Keratinocyte (primary cell): ENCODE results near the gene FAM3C. TPM values are rescaled to one million over a fixed set of nuclear protein-coding genes. Genes with fewer than 3 reads are reported as not detected.

Source experiments
- DNase-seq: peaks from one replicate; pipeline ENCODE4 v3.0.0-alpha.2; 2011; ENCODE audit warnings: low read depth, missing footprints, low spot score
- FAIRE-seq: peaks from 2 replicates; lab custom pipeline; 2011; peaks lifted over from hg19 to GRCh38; lab: Jason Lieb, UNC
- H2AFZ ChIP-seq: 2 replicates; pipeline ENCODE4 v1.6.0; 2012; ENCODE audit warnings: low read length, control low read depth, inconsistent platforms; ENCODE audit not compliant: control insufficient read depth
- H3K27ac ChIP-seq: 2 replicates; pipeline ENCODE4 v1.5.1; 2011; ENCODE audit warnings: low read length; ENCODE audit not compliant: control insufficient read depth, insufficient read depth
- H3K27me3 ChIP-seq: 3 replicates; pipeline ENCODE4 v1.6.0; 2011; ENCODE audit warnings: low read length; ENCODE audit not compliant: control insufficient read depth, insufficient read depth; ENCODE audit errors: extremely low read depth
- H3K36me3 ChIP-seq, 2 experiments: 2 replicates in 1 of 2; 3 replicates in 1 of 2; pipeline ENCODE4 v1.5.1; 2011; ENCODE audit warnings: low read length in 2 of 2, mild to moderate bottlenecking in 1 of 2; ENCODE audit not compliant: control insufficient read depth in 2 of 2, insufficient read depth in 2 of 2; ENCODE audit errors: extremely low read depth in 1 of 2
- H3K4me1 ChIP-seq: 3 replicates; pipeline ENCODE4 v1.5.1; 2011; ENCODE audit warnings: low read length; ENCODE audit not compliant: control insufficient read depth, insufficient read depth; ENCODE audit errors: extremely low read depth
- H3K4me2 ChIP-seq: 3 replicates; pipeline ENCODE4 v1.6.0; 2011; ENCODE audit warnings: low read depth, low read length; ENCODE audit not compliant: control insufficient read depth, insufficient read depth; ENCODE audit errors: extremely low read depth
- H3K4me3 ChIP-seq, 3 experiments: fragments of 200-600 bp in 1 of 3; sonication (generic) in 1 of 3; 2 replicates in 2 of 3; 3 replicates in 1 of 3; pipeline ENCODE4 v1.5.1; 2011 to 2016; ENCODE audit warnings: low read length in 3 of 3, mild to moderate bottlenecking in 3 of 3, control low read depth in 2 of 3, inconsistent platforms in 1 of 3, low read depth in 1 of 3, mixed read lengths in 1 of 3, mixed run types in 1 of 3, moderate library complexity in 1 of 3; ENCODE audit not compliant: control insufficient read depth in 2 of 3, insufficient read depth in 2 of 3; ENCODE audit errors: extremely low read depth in 1 of 3
- H3K79me2 ChIP-seq: 2 replicates; pipeline ENCODE4 v1.6.0; 2012; ENCODE audit warnings: low read length; ENCODE audit not compliant: control insufficient read depth, insufficient read depth
- H3K9ac ChIP-seq: 3 replicates; pipeline ENCODE4 v1.6.0; 2011; ENCODE audit warnings: low read length; ENCODE audit not compliant: control insufficient read depth, insufficient read depth; ENCODE audit errors: extremely low read depth
- H3K9me1 ChIP-seq: 3 replicates; pipeline ENCODE4 v1.6.0; 2011; ENCODE audit warnings: low read length; ENCODE audit not compliant: control insufficient read depth, insufficient read depth; ENCODE audit errors: extremely low read depth
- H3K9me3 ChIP-seq: 2 replicates; pipeline ENCODE4 v1.5.1; 2012; ENCODE audit warnings: low read depth, low read length; ENCODE audit not compliant: control insufficient read depth
- H4K20me1 ChIP-seq: 3 replicates; pipeline ENCODE4 v1.6.0; 2011; ENCODE audit warnings: low read length; ENCODE audit not compliant: control insufficient read depth, insufficient read depth; ENCODE audit errors: extremely low read depth
- CTCF ChIP-seq, 3 experiments: IDR thresholded peaks in 1 of 3; conservative IDR thresholded peaks in 1 of 3; optimal IDR thresholded peaks in 1 of 3; 2 replicates in 2 of 3; 3 replicates in 1 of 3; pipeline versions ENCODE3 to v1.5.1; 2011; ENCODE audit warnings: low read length in 3 of 3, mild to moderate bottlenecking in 3 of 3, moderate library complexity in 2 of 3, control low read depth in 1 of 3, inconsistent platforms in 1 of 3; ENCODE audit not compliant: insufficient read depth in 2 of 3; ENCODE audit errors: extremely low read depth in 1 of 3
- EZH2 ChIP-seq: IDR thresholded peaks from one replicate; pipeline ENCODE4 v1.6.1; 2012; ENCODE audit warnings: inconsistent platforms, mild to moderate bottlenecking, low read length, moderate library complexity
- dilution Hi-C: fragments of 300-500 bp; cut with MboI; formaldehyde crosslinking; loops from one replicate; pipeline ENCODE4 v1.7.0; 2020; ENCODE audit warnings: low sequenced_read_pairs; ENCODE audit not compliant: extremely low pct_ligation_motif_present
- polyA plus RNA-seq, 5 experiments: library from polyadenylated mRNA; depleted of rRNA in 3 of 5; stranded (reverse) in 3 of 5; stranded (forward) in 1 of 5; unstranded in 1 of 5; fragments of >200 nt; gene quantifications; 1 replicate in 1 of 5; 2 replicates in 3 of 5; 3 replicates in 1 of 5; pipeline versions ENCODE4 v1.2.1 to v1.2.3, GENCODE V29; 2011 to 2012; ENCODE audit warnings: missing spikeins in 2 of 5, low read depth in 1 of 5, low replicate concordance in 1 of 5

The FAM3C gene
- polyA plus RNA-seq, 1 donor (not counting 4 experiments of a cell fraction or from before 2014, with no cell fraction given) = 93.5 TPM

DNA sequence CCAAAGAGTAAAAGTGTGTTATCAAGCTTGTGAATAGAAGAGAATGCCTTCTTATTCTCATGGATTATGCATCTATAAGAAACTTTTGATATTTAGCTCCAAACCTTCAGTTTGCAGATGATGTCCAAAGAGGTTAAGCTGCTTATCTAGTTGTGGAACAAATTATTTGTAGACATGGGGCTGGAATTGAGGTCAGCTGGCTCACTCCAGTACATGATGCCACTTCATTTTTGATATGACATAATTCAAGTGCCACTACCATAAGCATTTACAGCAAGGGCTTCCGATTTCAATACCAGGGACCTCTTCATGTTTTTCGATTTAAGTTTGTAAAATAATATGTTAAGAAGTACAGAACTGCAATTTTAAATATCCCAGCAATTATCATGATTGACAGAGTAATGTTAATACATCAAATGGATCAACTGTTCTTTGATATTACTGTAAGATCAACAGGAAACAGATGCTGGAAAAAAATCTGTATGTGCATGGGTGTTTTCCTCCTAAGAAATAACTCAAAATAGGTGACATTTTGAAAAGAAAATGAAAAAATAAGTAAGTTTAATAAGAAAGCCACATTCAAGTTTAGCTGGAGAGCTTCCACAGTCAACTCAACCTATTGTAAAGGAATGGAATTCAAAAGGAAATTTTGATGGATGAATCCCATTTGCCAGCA lies 12.7 kb downstream of the FAM3C start:
- H3K4me2 ChIP-seq = no peak overlapping the region
- H3K4me1 ChIP-seq = no peaks in the 10 kb centered on the region
- dilution Hi-C loops = loop anchor here (25.0 kb wide), 1 partner anchor 179 kb away; no protein-coding TSS in a partner anchor
- H3K36me3 ChIP-seq = peaks cover 3 to 13% of the 10 kb centered on the region in 2 experiments
- H3K9me1 ChIP-seq = no peaks in the 10 kb centered on the region
- H3K79me2 ChIP-seq = peaks cover 60% of the 10 kb centered on the region
- H3K4me3 ChIP-seq = no peak overlapping the region
- no peaks in the 10 kb centered on the region for H3K9me3 ChIP-seq
- H3K27ac ChIP-seq = no peak overlapping the region
- H3K9ac ChIP-seq = no peak overlapping the region
- H4K20me1 ChIP-seq = no peaks in the 10 kb centered on the region
- H3K27me3 ChIP-seq = no peaks in the 10 kb centered on the region
- TF ChIP-seq EZH2 (no peak), CTCF (optimal IDR thresholded peaks at IDR 0.05 in 1 of 3, IDR thresholded peaks at IDR 0.05 in 1 of 3, conservative IDR thresholded peaks at IDR 0.05 in 1 of 3; ENCODE audit: extremely low read depth in 1 of 3, insufficient read depth in 2 of 3, low read length in 3 of 3) (no peak)
- H2AFZ ChIP-seq = no peak overlapping the region
- FAIRE-seq = no peak
- DNase-seq = no peak

DNA sequence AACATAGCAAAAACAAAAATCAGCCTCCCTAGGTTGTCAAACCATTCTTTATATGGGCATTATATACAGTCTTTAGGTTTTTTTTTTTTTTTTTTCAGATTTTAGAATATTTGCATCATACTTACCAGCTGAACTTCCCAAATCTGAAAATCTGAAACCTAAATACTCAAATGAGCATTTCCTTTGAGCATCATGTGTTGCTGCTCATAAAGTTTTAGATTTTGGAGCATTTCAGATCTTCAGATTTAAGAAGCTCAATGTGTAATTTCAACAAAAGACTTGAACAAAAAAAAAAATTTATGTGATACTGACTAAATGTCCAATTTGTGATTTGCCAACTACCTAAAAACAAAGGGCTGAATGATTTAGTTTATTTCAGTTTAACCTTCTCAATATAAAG lies 13.6 kb downstream of the FAM3C start:
- no peaks in the 10 kb centered on the region for H3K27me3 ChIP-seq
- H3K79me2 ChIP-seq = peaks cover 51% of the 10 kb centered on the region
- H3K9ac ChIP-seq = no peak overlapping the region
- no peaks in the 10 kb centered on the region for H3K9me3 ChIP-seq
- H3K4me2 ChIP-seq = no peak overlapping the region
- peaks cover 3 to 15% of the 10 kb centered on the region in 2 experiments for H3K36me3 ChIP-seq
- FAIRE-seq (no peak), DNase-seq (no peak)
- TF ChIP-seq EZH2 = no peak
- TF ChIP-seq CTCF (optimal IDR thresholded peaks at IDR 0.05 in 1 of 3, IDR thresholded peaks at IDR 0.05 in 1 of 3, conservative IDR thresholded peaks at IDR 0.05 in 1 of 3; ENCODE audit: extremely low read depth in 1 of 3, insufficient read depth in 2 of 3, low read length in 3 of 3) = no peak
- no peaks in the 10 kb centered on the region for H4K20me1 ChIP-seq
- no peaks in the 10 kb centered on the region for H3K9me1 ChIP-seq
- no peak overlapping the region for H3K4me3 ChIP-seq
- dilution Hi-C loops = loop anchor here (25.0 kb wide), 1 partner anchor 180 kb away; no protein-coding TSS in a partner anchor
- no peak overlapping the region for H3K27ac ChIP-seq
- H2AFZ ChIP-seq = no peak overlapping the region
- H3K4me1 ChIP-seq = no peaks in the 10 kb centered on the region
